ENCODE data around the gene ARL6.
"Not testable (repeated sequence)": the region's sequence is repeated elsewhere in the genome, so short reads cannot be mapped to it uniquely, and the experiment has no call there.

ARL6 gene

DNA sequence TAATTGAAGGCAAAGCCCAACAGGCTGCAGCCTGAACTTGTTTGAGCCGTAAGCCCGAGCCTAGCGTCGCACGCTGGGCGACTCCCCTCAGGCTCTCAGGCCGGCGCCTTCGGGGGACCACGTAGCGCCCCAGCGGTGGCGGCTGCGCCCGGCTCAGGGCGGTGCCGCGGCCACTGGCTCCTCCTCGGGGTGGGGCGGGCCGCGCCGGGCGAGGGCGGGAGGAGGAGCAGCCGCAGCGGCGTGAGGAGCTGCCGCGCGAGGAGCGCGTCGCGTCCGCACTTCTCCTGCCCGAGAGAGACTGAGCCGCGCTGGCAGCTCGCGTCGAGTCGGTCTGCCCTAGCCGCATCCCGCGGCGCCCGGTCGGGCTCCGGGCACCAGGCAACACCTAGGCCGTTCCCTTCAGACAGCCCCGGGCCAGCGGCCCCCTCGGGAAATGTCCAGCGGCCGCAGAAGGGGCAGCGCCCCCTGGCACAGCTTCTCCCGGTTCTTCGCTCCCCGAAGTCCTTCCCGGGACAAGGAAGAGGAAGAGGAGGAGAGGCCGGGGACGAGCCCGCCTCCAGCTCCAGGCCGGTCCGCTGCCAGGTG, 57.3 kb downstream of the ARL6 start, which contains the start of gene CRYBG3:
CRYBG3 (plus strand) TSS at position 238 of the 585 bp plus-strand sequence; CDS start at position 434, 196 bp downstream.
- DNase-seq, result peak; percentile 78

DNA sequence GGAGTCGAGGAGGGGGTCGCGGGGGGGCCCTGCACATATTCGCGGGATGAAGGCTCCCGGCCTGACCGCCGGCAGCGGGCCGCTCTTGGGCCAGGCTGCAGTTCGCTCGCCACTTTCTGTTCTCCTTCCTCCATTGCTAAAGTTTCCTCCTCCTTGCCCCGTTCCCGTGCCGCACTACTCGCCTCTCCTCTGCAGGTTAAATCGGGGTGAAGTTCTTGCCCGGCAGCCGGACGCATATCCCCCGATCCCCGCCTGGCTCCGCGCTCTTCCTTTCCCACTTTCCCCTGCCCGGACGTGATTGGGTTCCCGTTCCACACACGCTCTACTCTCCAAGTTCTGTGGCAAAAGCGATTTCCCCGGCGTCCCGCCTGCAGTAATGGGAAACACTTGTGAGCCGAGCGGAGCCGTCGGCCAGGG, 57.8 kb downstream of the ARL6 start:
- peak; percentile 13 for DNase-seq

DNA sequence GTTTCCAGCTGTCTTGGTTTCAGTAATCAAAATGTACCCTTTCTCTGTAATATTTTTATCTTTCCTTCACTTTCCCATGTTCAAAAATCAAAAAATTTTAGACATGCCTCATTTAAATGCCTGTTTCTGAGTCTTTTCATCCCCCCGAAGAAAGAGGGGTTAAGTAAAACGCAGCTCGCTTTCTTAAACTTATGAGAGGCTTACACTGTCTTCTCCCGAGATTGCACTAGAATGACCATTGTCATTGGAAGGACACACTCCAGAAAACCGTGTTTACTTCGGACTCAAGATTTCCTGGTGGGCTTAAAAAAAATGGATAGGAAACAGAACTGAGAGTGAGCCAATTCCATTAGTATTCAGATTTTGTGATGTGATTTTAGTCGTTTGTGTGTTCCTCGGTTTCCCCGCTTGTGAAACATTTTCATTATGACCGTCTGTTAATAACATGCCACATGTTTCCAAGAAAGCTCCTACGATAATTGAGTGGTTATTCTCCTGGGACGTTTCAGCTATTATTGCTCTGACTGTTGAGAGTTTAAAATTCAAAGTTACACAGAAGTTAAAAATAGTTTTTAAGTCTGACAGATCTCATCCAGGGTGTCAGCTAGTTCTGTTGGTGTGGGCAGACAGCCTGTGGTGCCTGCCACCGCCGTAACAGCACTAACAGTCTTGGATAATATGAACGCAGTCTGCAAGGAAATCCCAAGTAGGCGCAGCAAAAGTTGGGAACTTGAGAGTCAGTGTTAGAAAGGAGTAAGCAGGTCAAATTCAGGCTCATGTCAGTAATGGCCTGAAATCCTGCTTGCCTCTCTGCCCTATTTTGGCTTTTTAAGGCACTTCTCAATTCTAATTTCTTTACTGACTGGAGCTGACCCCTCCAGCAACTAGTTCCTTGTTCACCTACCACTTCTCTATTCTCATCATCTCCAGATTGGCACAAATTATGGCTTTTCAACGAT, 58.8 kb downstream of the ARL6 start:
- no peak for DNase-seq

DNA sequence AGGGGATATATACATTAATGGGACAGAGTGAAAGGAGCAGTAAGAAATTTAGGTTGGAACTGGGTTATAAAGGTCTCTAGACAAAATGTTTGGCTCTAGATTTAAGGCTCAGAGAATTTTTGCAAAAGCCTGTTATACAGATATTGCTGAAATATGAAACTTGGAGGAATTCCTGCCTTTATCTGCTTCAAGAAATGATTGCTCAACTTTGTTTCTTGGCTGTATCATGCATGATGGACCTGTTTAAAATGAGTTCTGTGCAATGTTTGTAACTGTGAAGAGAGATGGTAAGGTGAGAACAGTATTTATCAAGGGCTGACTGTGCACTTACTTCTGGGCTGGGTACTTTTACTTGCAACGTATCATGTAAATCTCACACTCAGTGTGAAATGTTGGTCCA, 60.5 kb downstream of the ARL6 start:
- no peak for DNase-seq

DNA sequence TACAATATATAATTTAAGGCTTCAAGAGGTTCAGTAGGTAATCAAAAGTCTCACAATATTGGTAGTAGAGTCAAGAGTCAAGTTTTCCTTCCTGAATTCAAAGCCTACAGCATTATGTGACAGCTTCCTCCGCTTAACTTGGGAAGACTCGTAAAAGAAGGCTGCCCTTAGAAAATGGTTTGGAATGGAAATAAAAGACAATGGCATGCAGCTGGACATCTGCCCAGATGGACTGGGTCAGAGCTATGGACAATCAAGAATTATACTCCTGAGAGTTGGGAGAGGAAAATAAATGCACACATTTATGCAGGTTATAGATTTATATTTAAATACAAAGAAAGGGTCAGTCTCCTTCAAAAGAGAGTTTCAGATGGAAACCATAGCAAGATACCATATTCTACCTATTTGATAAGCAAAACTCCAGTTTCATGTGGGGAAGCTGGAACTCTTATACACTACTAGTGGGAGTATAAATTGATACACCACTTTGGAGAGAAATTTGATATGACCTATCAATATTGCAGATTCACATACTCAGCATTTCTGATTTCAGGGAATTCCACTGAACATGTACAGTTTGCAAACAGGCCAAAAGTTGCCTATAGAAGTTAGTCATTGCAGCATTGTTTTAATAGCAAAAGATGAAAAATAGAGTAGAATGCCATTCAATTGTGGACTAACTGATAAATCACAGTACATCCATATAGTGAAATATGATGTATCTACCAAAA, 63.3 kb downstream of the ARL6 start:
- DNase-seq, result no peak

DNA sequence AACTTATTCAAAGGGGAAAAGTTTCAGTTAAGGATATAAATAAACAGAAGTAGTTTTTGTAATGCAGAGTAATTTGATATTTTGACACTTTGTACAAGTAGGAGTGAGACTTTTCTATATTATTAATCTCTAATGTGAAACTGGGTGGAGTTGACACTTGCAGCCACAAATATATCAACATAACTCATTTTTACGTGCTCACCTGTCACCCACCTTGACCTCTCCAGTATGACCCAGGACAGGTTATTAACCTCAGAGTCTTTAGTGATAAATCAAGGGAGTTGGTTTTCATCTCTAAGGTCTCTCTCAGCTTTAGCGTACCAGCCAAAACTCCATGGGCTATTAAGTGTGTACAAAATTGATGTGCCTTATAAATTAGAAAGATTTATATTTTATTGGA, 64.6 kb downstream of the ARL6 start:
- DNase-seq, result no peak

DNA sequence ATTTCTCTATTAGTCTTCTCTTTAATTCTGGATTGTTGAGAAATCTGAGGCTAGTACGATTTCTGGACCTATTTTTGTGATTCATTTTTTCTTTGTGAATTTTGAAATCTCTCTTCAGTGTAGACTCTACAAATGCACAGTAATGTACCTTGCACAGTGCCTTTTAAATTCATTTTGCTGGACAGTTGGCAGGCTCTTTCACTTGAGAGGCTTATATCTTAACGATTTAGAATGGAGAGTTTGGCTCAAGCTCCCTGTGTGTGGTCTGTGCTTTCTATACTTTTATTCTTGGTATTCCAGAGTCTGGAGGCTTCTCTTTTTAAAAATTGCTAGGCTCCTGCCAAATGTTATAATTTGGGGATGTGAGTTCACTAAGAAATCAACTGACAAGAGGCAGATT, 66.1 kb downstream of the ARL6 start:
- no peak for DNase-seq

DNA sequence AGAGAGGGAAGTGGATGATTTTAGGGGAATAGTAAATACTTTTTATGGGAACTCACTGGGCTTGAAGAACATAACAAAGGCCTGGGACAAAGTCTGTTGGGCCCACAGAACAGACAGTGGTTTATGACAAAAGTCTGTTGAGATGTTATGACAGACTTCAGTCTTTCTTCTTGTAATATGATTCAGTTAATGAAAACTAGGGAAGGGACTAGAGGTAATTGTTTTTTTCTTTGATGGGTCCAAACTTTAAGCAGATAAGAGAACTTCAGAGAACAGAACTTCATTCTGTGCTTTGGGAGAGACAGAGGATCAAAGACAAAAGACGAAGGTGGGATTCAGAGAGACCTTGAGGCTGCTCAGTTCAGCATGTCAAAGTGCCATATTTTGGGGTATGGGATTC, 66.6 kb downstream of the ARL6 start:
- DNase-seq, result no peak

DNA sequence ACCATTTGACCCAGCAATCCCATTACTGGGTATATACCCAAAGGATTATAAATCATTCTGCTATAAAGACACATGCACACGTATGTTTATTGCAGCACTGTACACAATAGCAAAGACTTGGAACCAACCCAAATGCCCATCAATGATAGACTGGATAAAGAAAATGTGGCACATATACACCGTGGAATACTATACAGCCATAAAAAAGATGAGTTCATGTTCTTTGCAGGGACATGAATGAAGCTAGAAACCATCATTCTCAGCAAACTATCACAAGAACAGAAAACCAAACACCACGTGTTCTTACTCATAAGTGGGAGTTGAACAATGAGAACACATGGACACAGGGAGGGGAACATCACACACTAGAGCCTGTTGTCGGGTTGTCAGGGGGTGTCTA, 68.6 kb downstream of the ARL6 start:
- DNase-seq, result not testable (repeated sequence)

DNA sequence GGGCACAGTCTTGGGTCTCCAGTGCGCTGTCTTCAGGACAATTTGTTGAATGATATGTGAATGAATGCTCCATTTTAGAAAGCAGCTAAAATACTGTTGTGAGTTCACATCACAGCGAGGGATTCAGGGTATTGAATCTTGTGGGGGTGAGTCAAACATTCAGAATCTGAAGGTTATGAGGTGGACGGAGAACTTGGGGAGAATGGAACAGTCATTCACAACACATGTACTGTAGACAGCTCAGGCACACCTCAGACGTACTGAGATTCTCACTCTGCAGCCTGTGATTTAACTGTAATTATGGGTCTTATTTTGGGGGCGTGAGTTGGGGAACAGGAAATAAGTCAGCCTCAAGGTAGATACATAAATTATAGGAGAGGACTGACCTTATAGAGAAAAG, 71.2 kb downstream of the ARL6 start:
- no peak for DNase-seq

DNA sequence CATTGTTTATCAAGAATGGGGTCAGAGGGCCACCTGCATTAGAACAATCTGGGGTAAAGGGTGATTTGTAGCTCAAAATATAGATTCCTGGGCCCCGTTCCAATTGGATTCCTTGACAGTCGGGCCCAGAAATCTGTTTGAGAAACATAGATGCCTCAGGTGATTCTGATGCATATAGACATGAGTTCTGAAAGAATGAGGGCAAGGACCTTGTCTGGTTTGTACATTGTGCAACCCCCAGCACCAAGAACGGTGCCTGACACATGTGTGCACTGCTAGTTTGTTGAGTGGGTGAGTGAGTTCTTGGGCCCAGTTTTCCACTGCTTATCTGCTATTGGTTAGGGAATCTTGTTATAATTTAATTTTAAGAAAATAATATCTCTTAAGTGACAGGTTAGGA, 73.8 kb downstream of the ARL6 start:
- no peak for DNase-seq

DNA sequence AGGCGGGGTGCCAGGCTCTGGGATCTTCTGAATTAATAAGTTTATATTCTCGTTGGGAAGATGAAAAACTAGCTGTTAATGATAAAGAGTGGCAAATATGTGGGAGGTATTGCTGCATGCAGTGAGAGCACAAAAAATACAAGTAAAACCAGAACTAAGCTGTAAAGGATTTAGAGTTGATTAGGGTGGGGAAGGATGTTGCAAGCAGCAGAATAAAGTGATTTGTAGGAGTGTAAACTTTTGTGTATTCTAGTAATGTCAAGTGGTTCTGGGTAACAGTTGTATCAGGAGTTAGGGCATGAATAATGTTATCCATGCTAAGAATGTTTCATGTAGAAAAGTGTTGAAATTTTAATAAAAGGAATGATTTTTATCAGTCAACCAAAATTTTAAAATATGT, 75.4 kb downstream of the ARL6 start:
- DNase-seq, result no peak

DNA sequence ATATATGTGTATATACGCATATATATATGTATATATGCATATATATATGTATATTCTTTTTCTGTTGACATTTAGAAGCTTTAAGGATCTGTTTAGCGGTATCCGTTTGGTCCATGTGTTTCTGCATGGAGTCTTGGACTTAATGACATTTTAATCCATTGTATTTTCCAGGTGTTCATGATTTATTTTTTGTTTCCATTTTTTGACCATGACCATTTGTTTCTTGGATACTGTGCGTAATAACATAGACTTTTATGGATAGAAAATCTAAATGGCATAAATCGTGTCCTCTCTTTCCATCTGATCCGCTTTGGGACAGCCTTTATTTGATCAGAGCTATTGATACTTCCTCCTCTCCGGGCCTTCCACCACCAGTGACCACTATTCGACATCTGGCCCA, 76.7 kb downstream of the ARL6 start:
- no peak for DNase-seq

DNA sequence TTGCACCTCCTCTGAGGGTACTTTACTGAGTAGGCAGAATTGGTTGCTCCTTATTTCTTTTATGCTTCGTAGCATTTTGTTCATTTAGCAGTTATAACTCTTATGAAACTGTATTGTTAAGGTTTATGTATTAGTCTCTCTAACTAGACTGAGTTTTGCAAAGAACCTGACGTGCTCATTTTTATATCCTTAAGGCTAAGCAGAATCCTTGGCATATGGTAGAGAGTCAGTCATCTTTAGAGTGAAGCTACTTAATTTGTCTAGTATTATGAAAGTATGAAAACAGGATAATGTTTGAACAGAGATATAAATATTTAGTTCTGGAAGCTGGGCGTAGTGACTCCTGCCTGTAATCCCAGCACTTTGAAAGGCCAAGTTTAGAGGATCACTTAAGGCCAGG, 77.4 kb downstream of the ARL6 start:
- DNase-seq, result no peak

DNA sequence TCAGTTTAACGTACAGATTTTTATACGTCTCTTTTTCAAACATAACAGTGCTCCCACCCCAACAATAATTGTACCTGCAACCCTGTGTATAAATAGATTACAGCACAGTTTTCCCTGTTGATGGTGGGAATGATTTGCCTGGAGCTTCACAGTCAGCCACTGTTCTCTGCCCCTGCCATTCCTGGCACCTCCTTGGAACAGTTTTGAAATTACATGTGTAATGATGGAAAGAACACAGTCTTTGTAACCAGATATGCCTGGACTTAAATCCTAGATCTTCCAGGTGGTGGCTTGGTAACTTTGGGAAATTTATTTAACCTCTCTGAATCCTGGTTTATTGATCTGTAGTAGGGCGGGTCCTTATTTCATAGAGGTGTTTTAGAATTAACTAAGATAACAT, 84.2 kb downstream of the ARL6 start:
- DNase-seq, result no peak
